Stomach smooth muscle (tissue), 2 donors: ENCODE measurements around the gene TMEM17.

Experiments used
- H3K27ac ChIP-seq: one replicate; pipeline ENCODE4 v1.7.0; 2013; ENCODE audit warnings: mild to moderate bottlenecking, low read length, inconsistent platforms
- H3K27me3 ChIP-seq, 2 donors: one replicate each; pipeline ENCODE4 v1.7.0; 2013; ENCODE audit warnings: low read length in 2 of 2; ENCODE audit not compliant: insufficient read depth in 2 of 2, control insufficient read depth in 1 of 2
- H3K36me3 ChIP-seq, 2 donors: one replicate each; pipeline ENCODE4 v1.7.0; 2013; ENCODE audit warnings: low read length in 2 of 2; ENCODE audit not compliant: control insufficient read depth in 2 of 2, insufficient read depth in 2 of 2
- H3K4me1 ChIP-seq: one replicate; pipeline ENCODE4 v1.7.0; 2013; ENCODE audit warnings: low read length; ENCODE audit not compliant: control insufficient read depth, insufficient read depth
- H3K4me3 ChIP-seq, 2 donors: one replicate each; pipeline ENCODE4 v1.7.0; 2013; ENCODE audit warnings: low read length in 2 of 2
- H3K9ac ChIP-seq, 2 donors: one replicate each; pipeline ENCODE4 v1.7.0; 2013; ENCODE audit warnings: low read length in 2 of 2, mild to moderate bottlenecking in 1 of 2
- H3K9me3 ChIP-seq, 2 donors: one replicate each; pipeline ENCODE4 v1.7.0; 2013; ENCODE audit warnings: low read length in 2 of 2; ENCODE audit not compliant: control insufficient read depth in 2 of 2
- donor health status: healthy.
- donor health status: Pancreatic carcinoma.

The TMEM17 gene

DNA sequence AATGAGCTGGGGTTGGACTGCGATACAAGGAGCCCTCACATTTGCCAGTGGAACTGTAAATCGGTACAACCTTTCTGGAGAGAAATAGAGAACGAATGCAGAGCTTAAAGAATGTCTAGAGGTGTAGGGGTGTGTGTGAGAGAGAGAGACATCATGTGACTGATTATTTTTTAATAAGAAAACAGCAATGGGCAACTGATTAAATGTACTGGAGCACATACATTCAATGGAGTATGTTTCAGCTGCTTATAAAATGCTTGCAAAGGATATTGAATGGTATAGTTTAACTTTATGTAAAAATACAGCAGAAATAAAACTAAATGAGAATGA, 391 bp upstream of the TMEM17 start:
- H3K36me3 ChIP-seq: no peaks in the 10 kb centered on the region
- H3K27me3 ChIP-seq: no peaks in the 10 kb centered on the region
- peak overlapping the region; percentile 82 to 89 for H3K4me3 ChIP-seq
- peak overlapping the region; percentile 87 for H3K27ac ChIP-seq
- H3K4me1 ChIP-seq: peaks cover 2% of the 10 kb centered on the region
- peak overlapping the region; percentile 91 to 94 for H3K9ac ChIP-seq
- H3K9me3 ChIP-seq: no peaks in the 10 kb centered on the region

DNA sequence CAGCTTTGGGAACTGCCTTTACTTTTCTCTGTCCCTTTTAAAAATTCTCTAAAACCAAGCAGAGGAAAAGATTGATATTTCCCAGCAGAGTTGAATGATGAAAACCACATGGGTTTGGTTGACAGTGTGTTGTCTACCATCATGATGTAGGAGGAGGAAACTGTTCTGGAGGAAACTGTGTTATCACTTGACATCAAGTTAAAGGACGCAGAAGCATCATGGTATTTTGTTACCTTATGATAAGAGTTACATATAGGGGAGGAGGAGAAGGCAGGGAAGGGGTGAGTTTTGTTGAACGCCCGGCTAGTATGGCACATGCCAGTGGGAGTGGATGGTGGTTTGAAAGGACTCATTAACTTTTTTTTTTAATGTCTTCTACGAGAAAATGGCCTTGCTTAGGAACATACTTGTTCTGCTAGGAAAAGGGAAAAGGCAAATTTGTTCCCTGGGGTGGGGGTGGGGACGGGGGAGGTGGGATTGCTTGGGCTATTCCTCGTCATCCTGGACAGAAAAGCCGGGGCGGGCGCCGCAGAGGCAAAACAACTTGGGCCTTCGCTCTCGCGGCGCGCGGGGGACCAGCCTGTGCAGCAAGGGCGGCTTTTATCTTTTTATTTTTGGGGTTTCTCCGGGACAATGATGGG, 766 bp downstream of the TMEM17 start:
- H3K27ac ChIP-seq: peak overlapping the region; percentile 87
- H3K4me3 ChIP-seq: peak overlapping the region; percentile 82 to 89
- no peaks in the 10 kb centered on the region for H3K27me3 ChIP-seq
- H3K9me3 ChIP-seq: no peaks in the 10 kb centered on the region
- H3K9ac ChIP-seq: peak overlapping the region; percentile 91 to 94
- no peaks in the 10 kb centered on the region for H3K36me3 ChIP-seq
- H3K4me1 ChIP-seq: peaks cover 2% of the 10 kb centered on the region

GRCh38 chr2:62504657-62505056, 1.3 kb downstream of the TMEM17 start:
- no peaks in the 10 kb centered on the region for H3K27me3 ChIP-seq
- H3K9me3 ChIP-seq: no peaks in the 10 kb centered on the region
- H3K4me3 ChIP-seq: no peak overlapping the region
- no peak overlapping the region for H3K9ac ChIP-seq
- peak overlapping the region; percentile 87 for H3K27ac ChIP-seq
- H3K4me1 ChIP-seq: peaks cover 2% of the 10 kb centered on the region
- no peaks in the 10 kb centered on the region for H3K36me3 ChIP-seq

DNA sequence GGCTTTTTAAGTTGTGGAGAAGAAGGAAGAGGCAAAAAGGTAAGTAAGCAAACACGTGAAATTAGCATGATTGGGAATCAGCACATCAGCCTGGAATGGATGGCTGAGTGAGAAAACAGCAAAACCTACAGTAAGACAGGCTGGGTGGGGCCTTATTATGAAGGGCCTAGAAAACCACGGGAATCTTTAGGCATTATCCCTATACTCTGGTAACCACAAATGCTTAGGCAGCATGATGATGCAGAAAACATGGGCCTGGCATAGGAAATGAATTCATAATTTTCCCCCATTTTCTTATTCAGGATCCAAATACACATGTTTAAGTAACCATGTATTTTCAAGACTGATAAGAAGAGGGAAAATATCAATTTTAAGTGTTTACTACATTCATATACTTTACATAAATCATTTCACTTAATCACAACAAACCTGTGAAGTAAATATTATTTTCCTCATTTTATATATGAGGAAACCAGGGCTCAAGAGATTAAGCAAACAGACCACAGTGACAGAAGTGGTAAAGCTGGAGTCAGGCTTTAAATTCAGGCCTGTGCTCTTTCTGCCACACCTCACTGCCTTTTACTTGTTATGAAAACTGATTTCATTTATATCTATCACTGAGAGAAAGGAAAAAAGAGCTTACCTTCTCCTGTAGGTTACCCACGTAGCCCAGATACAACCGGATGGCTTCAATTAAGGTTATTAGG, 4.0 kb downstream of the TMEM17 start:
- peaks cover 1% of the 10 kb centered on the region for H3K4me1 ChIP-seq
- H3K9me3 ChIP-seq: no peaks in the 10 kb centered on the region
- no peak overlapping the region for H3K4me3 ChIP-seq
- H3K36me3 ChIP-seq: no peaks in the 10 kb centered on the region
- no peak overlapping the region for H3K9ac ChIP-seq
- H3K27me3 ChIP-seq: no peaks in the 10 kb centered on the region
- H3K27ac ChIP-seq: no peak overlapping the region

DNA sequence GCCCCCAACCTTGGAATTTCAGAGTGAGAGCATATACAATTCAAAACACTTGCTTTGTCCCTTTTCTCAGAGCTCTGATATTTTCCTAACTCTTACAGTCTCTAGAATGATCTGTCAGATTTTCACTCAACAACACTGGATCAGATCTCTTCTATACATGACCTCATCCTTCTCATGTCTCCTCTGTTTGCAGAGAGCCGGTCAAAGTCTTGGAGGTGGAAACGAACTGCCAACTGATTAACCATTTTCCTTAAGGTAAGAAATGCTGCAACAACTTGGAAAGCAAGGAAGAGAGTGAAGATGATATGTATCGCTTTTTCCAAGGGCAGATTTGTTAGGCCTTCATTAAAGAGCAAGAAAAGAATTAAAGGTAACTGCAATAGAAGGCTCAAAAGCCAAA, 4.9 kb downstream of the TMEM17 start:
- Histone ChIP-seq H3K4me3 (no peak overlapping the region), H3K4me1 (no peaks in the 10 kb centered on the region), H3K9ac (no peak overlapping the region), H3K9me3 (no peaks in the 10 kb centered on the region), H3K27me3 (no peaks in the 10 kb centered on the region), H3K27ac (no peak overlapping the region), H3K36me3 (no peaks in the 10 kb centered on the region)

GRCh38 chr2:62499430-62500060, 6.5 kb downstream of the TMEM17 start:
- no peak overlapping the region for H3K27ac ChIP-seq
- H3K9me3 ChIP-seq: no peaks in the 10 kb centered on the region
- no peak overlapping the region for H3K4me3 ChIP-seq
- H3K36me3 ChIP-seq: no peaks in the 10 kb centered on the region
- no peak overlapping the region for H3K9ac ChIP-seq
- no peaks in the 10 kb centered on the region for H3K4me1 ChIP-seq
- H3K27me3 ChIP-seq: no peaks in the 10 kb centered on the region

DNA sequence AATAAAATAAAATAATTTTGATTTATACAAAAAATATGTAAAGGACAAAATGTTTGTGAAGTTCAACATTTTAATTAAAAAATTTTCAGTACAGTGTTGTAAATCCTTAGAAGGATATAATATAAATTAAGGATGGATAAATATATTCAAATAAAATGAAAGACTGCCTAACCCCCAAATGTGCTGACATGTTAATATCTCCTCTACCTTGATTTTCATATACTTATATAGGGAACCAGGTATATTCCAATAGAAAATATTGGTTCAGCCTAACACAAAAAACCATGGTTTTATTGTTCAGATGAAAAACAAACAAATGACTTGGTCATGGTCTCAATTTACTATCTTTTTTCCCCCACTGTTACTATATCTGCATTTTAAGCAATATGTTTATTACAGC, 7.3 kb downstream of the TMEM17 start:
- Histone ChIP-seq H3K36me3 (no peaks in the 10 kb centered on the region), H3K27me3 (no peaks in the 10 kb centered on the region)

GRCh38 chr2:62495761-62496160, 10.2 kb downstream of the TMEM17 start:
- no peaks in the 10 kb centered on the region for H3K27me3 ChIP-seq
- H3K4me1 ChIP-seq: no peaks in the 10 kb centered on the region
- no peak overlapping the region for H3K27ac ChIP-seq
- H3K36me3 ChIP-seq: no peaks in the 10 kb centered on the region
- no peak overlapping the region for H3K9ac ChIP-seq
- no peaks in the 10 kb centered on the region for H3K9me3 ChIP-seq
- H3K4me3 ChIP-seq: no peak overlapping the region

More for the DNA sequence above, 7.3 kb downstream of the TMEM17 start:
- Histone ChIP-seq H3K4me1 (no peaks in the 10 kb centered on the region), H3K4me3 (no peak overlapping the region), H3K9me3 (no peaks in the 10 kb centered on the region), H3K27ac (no peak overlapping the region), H3K9ac (no peak overlapping the region)

DNA sequence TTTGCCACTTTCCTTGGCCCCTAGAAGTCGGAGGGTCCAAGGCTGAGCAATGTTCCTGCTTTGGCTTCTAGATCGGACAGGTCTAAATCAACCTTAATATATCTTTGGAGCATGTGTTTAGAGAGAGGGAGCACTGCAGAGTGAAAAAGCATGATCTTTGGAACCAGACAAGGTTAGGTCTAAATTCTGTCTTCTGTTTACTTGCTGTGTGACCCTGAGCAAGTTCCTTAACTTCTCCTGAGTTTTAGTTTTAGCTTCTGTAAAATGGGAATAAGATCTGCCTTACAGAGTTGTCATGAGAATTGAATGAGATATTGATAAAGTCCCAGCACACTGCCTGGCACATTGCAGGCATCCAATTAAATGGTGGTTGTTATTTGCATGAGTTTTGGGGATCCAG, 13.9 kb downstream of the TMEM17 start:
- Histone ChIP-seq H3K27ac (no peak overlapping the region), H3K36me3 (no peaks in the 10 kb centered on the region), H3K9me3 (no peaks in the 10 kb centered on the region), H3K9ac (no peak overlapping the region), H3K4me1 (peaks cover 7% of the 10 kb centered on the region), H3K4me3 (no peak overlapping the region), H3K27me3 (no peaks in the 10 kb centered on the region)

GRCh38 chr2:62489702-62490101, 16.3 kb downstream of the TMEM17 start:
- Histone ChIP-seq H3K36me3 (no peaks in the 10 kb centered on the region), H3K9me3 (no peaks in the 10 kb centered on the region), H3K4me3 (no peak overlapping the region), H3K9ac (no peak overlapping the region), H3K27me3 (no peaks in the 10 kb centered on the region), H3K27ac (no peak overlapping the region), H3K4me1 (peaks cover 21% of the 10 kb centered on the region)

DNA sequence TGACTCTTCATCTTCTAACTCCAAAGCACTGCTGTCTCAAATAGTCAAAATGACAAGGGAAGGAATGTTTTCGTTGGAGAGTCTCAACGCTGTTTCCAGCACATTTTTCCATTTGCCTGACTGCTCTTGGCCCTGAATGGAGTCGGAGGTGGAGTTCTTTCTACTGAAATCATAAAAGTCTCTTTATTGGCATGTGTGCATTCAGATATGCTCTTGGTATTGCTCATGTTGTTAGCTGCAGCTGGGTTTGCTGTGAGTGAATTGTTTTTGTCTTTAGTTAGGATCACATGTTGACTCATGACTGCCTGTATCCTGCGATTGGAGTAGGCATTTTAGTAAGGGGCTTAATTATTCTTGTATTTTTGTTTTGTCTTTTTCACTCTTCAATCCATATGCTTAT, 16.8 kb downstream of the TMEM17 start:
- H3K9ac ChIP-seq: no peak overlapping the region
- no peaks in the 10 kb centered on the region for H3K27me3 ChIP-seq
- H3K4me1 ChIP-seq: peaks cover 21% of the 10 kb centered on the region
- no peak overlapping the region for H3K27ac ChIP-seq
- no peak overlapping the region for H3K4me3 ChIP-seq
- H3K9me3 ChIP-seq: no peaks in the 10 kb centered on the region
- H3K36me3 ChIP-seq: no peaks in the 10 kb centered on the region
